K562 (cell line): ENCODE data around the gene SERAC1. TPM values are rescaled to one million over a fixed set of nuclear protein-coding genes. Genes with fewer than 3 reads are reported as not detected.

ENCODE experiments used
- ARNT ChIP-seq, 2 experiments: fragments of 450-650 bp; IDR thresholded peaks; 2 replicates each; pipeline ENCODE4 v1.6.1; 2016; ENCODE audit warnings: mild to moderate bottlenecking in 1 of 2
- CBX8 ChIP-seq: fragments of 200-600 bp; sonication (generic); IDR thresholded peaks from 2 replicates; pipeline ENCODE4 v1.6.1; 2012; ENCODE audit warnings: borderline replicate concordance, mixed run types, low read depth, mild to moderate bottlenecking, moderate library complexity, mixed read lengths, low read length, control low read depth, inconsistent platforms; ENCODE audit not compliant: poor library complexity, severe bottlenecking; ENCODE audit errors: extremely low read depth
- CCAR2 ChIP-seq: fragments of 200-400 bp; formaldehyde crosslinking; IDR thresholded peaks from 2 replicates; pipeline ENCODE4 v1.6.1; 2017; ENCODE audit warnings: mild to moderate bottlenecking, low read depth, low read length
- EP400 ChIP-seq: fragments of 450-650 bp; IDR thresholded peaks from 2 replicates; pipeline ENCODE4 v1.6.1; 2017; ENCODE audit warnings: antibody characterized with exemption, mild to moderate bottlenecking, moderate library complexity
- ESRRB ChIP-seq: fragments of 250-450 bp; sonication (Bioruptor Pico); IDR thresholded peaks from 2 replicates; pipeline ENCODE4 v1.5.0; 2020; ENCODE audit warnings: mild to moderate bottlenecking, moderate library complexity, borderline replicate concordance
- ETV5 ChIP-seq: sonication (generic); formaldehyde crosslinking; IDR thresholded peaks from 2 replicates; pipeline ENCODE4 v1.4.0; 2020; ENCODE audit warnings: low read depth, mild to moderate bottlenecking, missing genetic modification reagents
- HMGN3 ChIP-seq: IDR thresholded peaks from 2 replicates; pipeline ENCODE4 v1.6.1; 2011; ENCODE audit warnings: borderline replicate concordance, low read depth, mild to moderate bottlenecking, mixed read lengths, low read length; ENCODE audit not compliant: insufficient read length; ENCODE audit errors: extremely low read depth
- L3MBTL2 ChIP-seq: fragments of 450-650 bp; IDR thresholded peaks from 2 replicates; pipeline ENCODE4 v1.6.1; 2016; ENCODE audit warnings: mild to moderate bottlenecking, moderate library complexity
- PYGO2 ChIP-seq: fragments of 450-650 bp; IDR thresholded peaks from 2 replicates; pipeline ENCODE4 v1.6.1; 2016; ENCODE audit warnings: mild to moderate bottlenecking, missing genetic modification characterization, moderate library complexity, missing compliant biosample characterization
- RAD51 ChIP-seq: fragments of 450-650 bp; IDR thresholded peaks from 2 replicates; pipeline ENCODE4 v1.7.1; 2016; ENCODE audit warnings: low read depth, mild to moderate bottlenecking, borderline replicate concordance
- TCFL5 ChIP-seq: fragments of 250-450 bp; sonication (Bioruptor Pico); conservative IDR thresholded peaks from 2 replicates; pipeline ENCODE4 v1.6.1; 2021; ENCODE audit warnings: mild to moderate bottlenecking, moderate library complexity, matching md5 sums
- ZBTB7A ChIP-seq: IDR thresholded peaks from 2 replicates; pipeline ENCODE4 v1.6.1; 2011; ENCODE audit warnings: low read depth, mild to moderate bottlenecking, low read length, moderate library complexity, borderline replicate concordance; ENCODE audit not compliant: control insufficient read depth
- ZNF165 ChIP-seq: fragments of 250-450 bp; sonication (Bioruptor Pico); IDR thresholded peaks from 2 replicates; pipeline ENCODE4 v1.4.0; 2020; ENCODE audit warnings: borderline replicate concordance
- ZNF184 ChIP-seq: sonication (generic); formaldehyde crosslinking; IDR thresholded peaks from 2 replicates; pipeline ENCODE4 v1.5.0; 2020; ENCODE audit warnings: missing genetic modification reagents
- ZNF41 ChIP-seq: fragments of 250-450 bp; sonication (Bioruptor Pico); conservative IDR thresholded peaks from 2 replicates; pipeline ENCODE4 v1.4.0; 2020; ENCODE audit warnings: mild to moderate bottlenecking
- ZNF561 ChIP-seq: fragments of 450-650 bp; formaldehyde crosslinking; conservative IDR thresholded peaks from 2 replicates; pipeline ENCODE4 v1.4.0; 2020; ENCODE audit warnings: mild to moderate bottlenecking, moderate library complexity
- ZNF699 ChIP-seq: fragments of 250-450 bp; sonication (Bioruptor Pico); IDR thresholded peaks from 2 replicates; pipeline ENCODE4 v1.8.0; 2021; ENCODE audit warnings: mild to moderate bottlenecking, moderate library complexity; ENCODE audit not compliant: insufficient replicate concordance
- polyA plus RNA-seq, 8 experiments: library from polyadenylated mRNA; depleted of rRNA in 4 of 8; stranded (reverse) in 5 of 8; unstranded in 3 of 8; fragments of >200 nt; fragmentation: Nextera tagmentation in 2 of 8; fragmentation: Illumina TruSeq in 1 of 8; extraction: Ambion mirVana in 2 of 8; extraction: Trizol in 1 of 8; gene quantifications; 2 replicates each; pipeline versions ENCODE4 v1.2.1 to v1.2.3, GENCODE V29; 2011 to 2014; ENCODE audit warnings: inconsistent platforms in 1 of 8, missing spikeins in 1 of 8
- total RNA-seq, 7 experiments: library from RNA; depleted of rRNA in 6 of 7; stranded (reverse); fragments of >200 nt in 6 of 7; fragmentation: Illumina TruSeq in 2 of 7; extraction: Trizol in 2 of 7; gene quantifications; 2 replicates each; pipeline versions ENCODE4 v1.2.1 to v1.2.3, GENCODE V29; 2011 to 2021; ENCODE audit warnings: low replicate concordance in 1 of 7
- TF ChIP-seq, protein P1 (sequence below): fragments of 250-450 bp; sonication (Bioruptor Pico); IDR thresholded peaks from 2 replicates; pipeline ENCODE4 v1.4.0; 2020; ENCODE audit warnings: borderline replicate concordance
- TF ChIP-seq, protein P2 (sequence below): fragments of 450-650 bp; formaldehyde crosslinking; IDR thresholded peaks from 2 replicates; pipeline ENCODE4 v1.4.0; 2020; ENCODE audit warnings: mild to moderate bottlenecking, moderate library complexity
- TF ChIP-seq, protein P3 (sequence below): sonication (generic); formaldehyde crosslinking; IDR thresholded peaks from 2 replicates; pipeline ENCODE4 v1.9.0; 2022; ENCODE audit warnings: mild to moderate bottlenecking, missing genetic modification reagents
- TF ChIP-seq, protein P4 (sequence below), 2 experiments: fragments of 250-450 bp in 1 of 2; fragments of 450-650 bp in 1 of 2; sonication (Bioruptor Pico) in 1 of 2; IDR thresholded peaks; 2 replicates each; pipeline versions ENCODE4 v1.6.1 to v1.8.0; 2016 to 2021; ENCODE audit warnings: mild to moderate bottlenecking in 2 of 2, moderate library complexity in 2 of 2, missing compliant biosample characterization in 1 of 2, missing genetic modification characterization in 1 of 2
- TF ChIP-seq, protein P5 (sequence below): sonication (generic); formaldehyde crosslinking; IDR thresholded peaks from 2 replicates; pipeline ENCODE4 v1.8.1; 2023; ENCODE audit warnings: mild to moderate bottlenecking, missing genetic modification reagents

The SERAC1 gene
- total and polyA plus RNA-seq, 9 of the 15 experiments (the other 6 are each of a cell fraction or from before 2014, with no cell fraction given) = 1.8 to 6.2 (median 2.8) TPM

DNA sequence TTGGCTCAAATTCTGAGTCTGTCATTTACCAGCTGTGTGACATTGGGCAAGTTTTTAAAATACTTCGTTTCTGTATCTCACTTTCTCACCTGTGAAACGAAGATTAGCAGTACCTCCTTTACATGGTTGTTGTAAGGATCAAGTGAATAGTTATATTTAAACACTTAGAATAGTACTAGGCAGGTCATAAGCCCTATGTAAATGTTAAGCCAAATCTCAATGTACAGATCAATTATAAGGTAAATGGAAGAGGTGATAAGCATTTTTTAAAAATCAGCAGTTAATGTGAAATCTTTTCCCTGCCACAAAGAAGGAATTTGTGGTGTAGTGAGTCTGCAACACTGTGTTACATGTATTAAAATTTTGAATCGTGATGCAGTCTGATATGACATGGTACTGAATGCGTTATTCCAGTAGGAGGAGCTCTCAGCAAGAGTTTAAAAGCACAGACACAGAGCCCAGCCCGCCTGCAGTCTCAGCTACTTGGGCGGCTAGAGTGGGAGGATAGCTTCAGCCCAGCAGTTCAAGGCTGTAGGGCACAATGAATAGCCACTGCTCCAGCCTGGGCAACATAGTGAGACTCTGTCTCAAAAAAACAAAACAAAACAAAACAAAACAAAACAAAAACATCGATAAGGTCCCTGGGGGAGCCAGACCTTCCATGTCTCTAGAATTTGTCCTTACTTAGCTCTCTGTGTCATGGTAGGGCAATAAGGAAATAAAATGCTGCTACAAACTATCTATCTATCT lies 46.0 kb upstream of the SERAC1 start (continued):
- TF ChIP-seq CBX8 (no peak), ZNF184 (CRISPR knock-in tag) (no peak), CCAR2 (no peak), ZNF561 (CRISPR knock-in tag) (no peak), EP400 (no peak), ARNT (IDR thresholded peaks at IDR 0.05) (no peak), PYGO2 (no peak), ZBTB7A (no peak), ESRRB (CRISPR knock-in tag) (no peak), HMGN3 (no peak), ZNF41 (no peak), ZNF165 (CRISPR knock-in tag) (no peak), RAD51 (no peak), ETV5 (CRISPR knock-in tag) (no peak), L3MBTL2 (no peak), TCFL5 (CRISPR knock-in tag) (no peak), ZNF699 (CRISPR knock-in tag) (no peak)
- TF ChIP-seq, protein P1, sequence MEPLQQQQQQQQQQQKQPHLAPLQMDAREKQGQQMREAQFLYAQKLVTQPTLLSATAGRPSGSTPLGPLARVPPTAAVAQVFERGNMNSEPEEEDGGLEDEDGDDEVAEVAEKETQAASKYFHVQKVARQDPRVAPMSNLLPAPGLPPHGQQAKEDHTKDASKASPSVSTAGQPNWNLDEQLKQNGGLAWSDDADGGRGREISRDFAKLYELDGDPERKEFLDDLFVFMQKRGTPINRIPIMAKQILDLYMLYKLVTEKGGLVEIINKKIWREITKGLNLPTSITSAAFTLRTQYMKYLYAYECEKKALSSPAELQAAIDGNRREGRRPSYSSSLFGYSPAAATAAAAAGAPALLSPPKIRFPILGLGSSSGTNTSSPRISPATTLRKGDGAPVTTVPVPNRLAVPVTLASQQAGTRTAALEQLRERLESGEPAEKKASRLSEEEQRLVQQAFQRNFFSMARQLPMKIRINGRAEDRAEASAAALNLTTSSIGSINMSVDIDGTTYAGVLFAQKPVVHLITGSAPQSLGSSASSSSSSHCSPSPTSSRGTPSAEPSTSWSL (CRISPR knock-in tag) = no peak
- TF ChIP-seq, protein P2, sequence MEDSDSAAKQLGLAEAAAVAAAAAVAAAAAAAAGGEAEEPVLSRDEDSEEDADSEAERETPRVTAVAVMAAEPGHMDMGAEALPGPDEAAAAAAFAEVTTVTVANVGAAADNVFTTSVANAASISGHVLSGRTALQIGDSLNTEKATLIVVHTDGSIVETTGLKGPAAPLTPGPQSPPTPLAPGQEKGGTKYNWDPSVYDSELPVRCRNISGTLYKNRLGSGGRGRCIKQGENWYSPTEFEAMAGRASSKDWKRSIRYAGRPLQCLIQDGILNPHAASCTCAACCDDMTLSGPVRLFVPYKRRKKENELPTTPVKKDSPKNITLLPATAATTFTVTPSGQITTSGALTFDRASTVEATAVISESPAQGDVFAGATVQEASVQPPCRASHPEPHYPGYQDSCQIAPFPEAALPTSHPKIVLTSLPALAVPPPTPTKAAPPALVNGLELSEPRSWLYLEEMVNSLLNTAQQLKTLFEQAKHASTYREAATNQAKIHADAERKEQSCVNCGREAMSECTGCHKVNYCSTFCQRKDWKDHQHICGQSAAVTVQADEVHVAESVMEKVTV = peak; percentile 89
- TF ChIP-seq, protein P3, sequence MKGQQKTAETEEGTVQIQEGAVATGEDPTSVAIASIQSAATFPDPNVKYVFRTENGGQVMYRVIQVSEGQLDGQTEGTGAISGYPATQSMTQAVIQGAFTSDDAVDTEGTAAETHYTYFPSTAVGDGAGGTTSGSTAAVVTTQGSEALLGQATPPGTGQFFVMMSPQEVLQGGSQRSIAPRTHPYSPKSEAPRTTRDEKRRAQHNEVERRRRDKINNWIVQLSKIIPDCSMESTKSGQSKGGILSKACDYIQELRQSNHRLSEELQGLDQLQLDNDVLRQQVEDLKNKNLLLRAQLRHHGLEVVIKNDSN = no peak
- TF ChIP-seq, protein P4, sequence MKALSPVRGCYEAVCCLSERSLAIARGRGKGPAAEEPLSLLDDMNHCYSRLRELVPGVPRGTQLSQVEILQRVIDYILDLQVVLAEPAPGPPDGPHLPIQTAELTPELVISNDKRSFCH (CRISPR knock-in tag; IDR thresholded peaks at IDR 0.05) = no peak
- TF ChIP-seq, protein P4 (tag; IDR thresholded peaks at IDR 0.05) = no peak
- TF ChIP-seq, protein P5, sequence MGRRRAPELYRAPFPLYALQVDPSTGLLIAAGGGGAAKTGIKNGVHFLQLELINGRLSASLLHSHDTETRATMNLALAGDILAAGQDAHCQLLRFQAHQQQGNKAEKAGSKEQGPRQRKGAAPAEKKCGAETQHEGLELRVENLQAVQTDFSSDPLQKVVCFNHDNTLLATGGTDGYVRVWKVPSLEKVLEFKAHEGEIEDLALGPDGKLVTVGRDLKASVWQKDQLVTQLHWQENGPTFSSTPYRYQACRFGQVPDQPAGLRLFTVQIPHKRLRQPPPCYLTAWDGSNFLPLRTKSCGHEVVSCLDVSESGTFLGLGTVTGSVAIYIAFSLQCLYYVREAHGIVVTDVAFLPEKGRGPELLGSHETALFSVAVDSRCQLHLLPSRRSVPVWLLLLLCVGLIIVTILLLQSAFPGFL (CRISPR knock-in tag) = no peak
